Measurements from ENCODE around the gene LRFN4. TPM values are rescaled to one million over a fixed set of nuclear protein-coding genes. Genes with fewer than 3 reads are reported as not detected.

Gene LRFN4
- total RNA-seq, 4 donors from 2014 or later = 8.7 to 21.9 (median 13.1) TPM

GRCh38 chr11:66840317-66841091 lies 16.4 kb upstream of the LRFN4 start:
- intact Hi-C loops (cut with DNase I) = loop anchor here (10.0 kb wide), 2 partner anchors 114 to 276 kb away; partner anchors contain the start of genes CTSF and PC
- H3K27me3 ChIP-seq = no peaks in the 10 kb centered on the region
- H3K4me3 ChIP-seq = no peak overlapping the region
- peaks cover 25 to 44% (median 42%) of the 10 kb centered on the region in 4 donors for H3K4me1 ChIP-seq
- no peak overlapping the region for H3K27ac ChIP-seq (replicated peaks in 1 of 4)
- peaks cover 0 to 34% (median 13%) of the 10 kb centered on the region in 4 donors for H3K36me3 ChIP-seq
- peaks cover 0 to 3% (median 0%) of the 10 kb centered on the region in 4 donors for H3K9me3 ChIP-seq
- TF ChIP-seq POLR2A (IDR thresholded peaks at IDR 0.05; ENCODE audit: low read depth) (no peak), EP300 (IDR thresholded peaks at IDR 0.05) (no peak), POLR2AphosphoS5 (IDR thresholded peaks at IDR 0.05) (no peak), CTCF (IDR thresholded peaks at IDR 0.05) (no peak)
- no peak for DNase-seq (ENCODE audit: extremely low spot score)
- 68% methylated on average over 4 of the region's 4 CpGs for WGBS

GRCh38 chr11:66841861-66842260 lies 15.0 kb upstream of the LRFN4 start:
- intact Hi-C loops (cut with DNase I) = loop anchor here (10.0 kb wide), 2 partner anchors 113 to 277 kb away; partner anchors contain the start of genes CTSF and PC
- 83% methylated on average over 7 of the region's 7 CpGs for WGBS
- Histone ChIP-seq H3K4me1 (peaks cover 25 to 43% (median 40%) of the 10 kb centered on the region in 4 donors), H3K27ac (replicated peaks in 1 of 4) (peak overlapping the region in 3 of 4 donors; percentile 95 to 100 (median 98)), H3K27me3 (no peaks in the 10 kb centered on the region), H3K36me3 (peaks cover 5 to 47% (median 26%) of the 10 kb centered on the region in 4 donors), H3K4me3 (peak overlapping the region; percentile 97 to 100 (median 98)), H3K9me3 (peaks cover 0 to 3% (median 0%) of the 10 kb centered on the region in 4 donors)
- no peak for DNase-seq (ENCODE audit: extremely low spot score)
- no peak for TF ChIP-seq POLR2AphosphoS5 (IDR thresholded peaks at IDR 0.05)
- no peak for TF ChIP-seq POLR2A (IDR thresholded peaks at IDR 0.05; ENCODE audit: low read depth)

- Histone ChIP-seq H3K27me3 (no peaks in the 10 kb centered on the region), H3K36me3 (peaks cover 5 to 54% (median 30%) of the 10 kb centered on the region in 4 donors), H3K4me3 (peak overlapping the region; percentile 97 to 100 (median 98)), H3K9me3 (peaks cover 0 to 3% (median 0%) of the 10 kb centered on the region in 4 donors), H3K27ac (replicated peaks in 1 of 4) (peak overlapping the region; percentile 95 to 100 (median 99)), H3K4me1 (peaks cover 25 to 43% (median 40%) of the 10 kb centered on the region in 4 donors)
- DNase-seq (ENCODE audit: extremely low spot score) = no peak
- intact Hi-C loops (cut with DNase I) = loop anchor here (10.0 kb wide), 2 partner anchors 112 to 278 kb away; partner anchors contain the start of genes CTSF and PC
- 4% methylated on average over 10 of the region's 11 CpGs for whole genome bisulfite sequencing
- TF ChIP-seq CTCF (IDR thresholded peaks at IDR 0.05) (no peak), POLR2AphosphoS5 (IDR thresholded peaks at IDR 0.05) (no peak), EP300 (IDR thresholded peaks at IDR 0.05) (no peak), POLR2A (IDR thresholded peaks at IDR 0.05; ENCODE audit: low read depth) (no peak)
These were observed 14.4 kb upstream of the LRFN4 start for GRCh38 chr11:66842501-66842895.

- Histone ChIP-seq H3K4me1 (peaks cover 25 to 43% (median 40%) of the 10 kb centered on the region in 4 donors), H3K36me3 (peaks cover 11 to 55% (median 37%) of the 10 kb centered on the region in 4 donors), H3K27ac (replicated peaks in 1 of 4) (peak within 1 kb of the TSS; percentile 95 to 100 (median 99)), H3K27me3 (no peaks in the 10 kb centered on the region), H3K4me3 (peak within 1 kb of the TSS; percentile 97 to 100 (median 98)), H3K9me3 (peaks cover 0 to 3% (median 0%) of the 10 kb centered on the region in 4 donors)
- intact Hi-C loops (cut with DNase I) = loop anchor here (10.0 kb wide), 2 partner anchors 112 to 278 kb away; partner anchors contain the start of genes CTSF and PC
- 0% methylated on average over 3 of the region's 98 CpGs for WGBS
- TF ChIP-seq CTCF (IDR thresholded peaks at IDR 0.05) = peak in 1 of 3 experiments; percentile 20
- peak; percentile 91 to 94 for TF ChIP-seq POLR2AphosphoS5 (IDR thresholded peaks at IDR 0.05)
- peak; percentile 71 for TF ChIP-seq POLR2A (IDR thresholded peaks at IDR 0.05; ENCODE audit: low read depth)
- TF ChIP-seq EP300 (IDR thresholded peaks at IDR 0.05) = no peak
- DNase-seq (ENCODE audit: extremely low spot score) = peak; percentile 97
These were observed 13.7 kb upstream of the LRFN4 start, which contains the start of gene RCE1 for GRCh38 chr11:66842896-66843775. Gene RCE1, plus strand, starts transcription at chr11:66843441. Its CDS starts 15 bp downstream, at chr11:66843456.
